ENCODE measurements around the gene GTPBP6.
A peak's percentile ranks its signal among the peaks of the same experiment; 100 is the strongest.
"Not testable (repeated sequence)": the region's sequence is repeated elsewhere in the genome, so short reads cannot be mapped to it uniquely, and the experiment has no call there.

GTPBP6 gene

DNA sequence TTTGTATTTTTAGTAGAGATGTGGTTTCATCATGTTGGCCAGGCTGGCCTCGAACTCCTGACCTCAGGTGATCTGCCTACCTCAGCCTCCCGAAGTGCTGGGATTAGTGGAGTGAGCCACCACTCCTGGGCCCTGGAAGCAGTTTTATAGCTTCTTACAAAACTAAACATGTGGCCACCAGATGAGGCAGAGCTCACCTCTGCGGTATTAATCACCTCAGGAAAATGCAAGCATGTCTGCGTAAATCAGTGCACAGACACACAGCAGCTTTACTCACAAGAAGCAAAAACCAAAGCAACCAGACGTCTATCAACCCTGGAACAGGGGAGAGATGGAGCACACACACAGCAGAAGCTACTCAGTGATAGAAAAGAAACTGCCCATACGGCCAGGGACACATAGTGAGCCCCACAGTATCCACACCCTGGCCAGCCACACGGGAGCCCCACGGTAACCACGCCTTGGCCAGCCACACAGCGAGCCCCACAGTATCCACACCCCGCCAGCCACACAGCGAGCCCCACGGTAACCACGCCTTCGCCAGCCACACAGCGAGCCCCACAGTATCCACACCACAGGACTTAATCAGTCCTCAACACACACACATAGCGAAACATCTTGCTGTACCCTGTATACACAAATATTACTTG lies 37.9 kb upstream of the GTPBP6 start:
- FAIRE-seq (no peak), DNase-seq (ENCODE audit: insufficient read length, low spot score) (peak; percentile 24)
- TF ChIP-seq POLR2A (IDR thresholded peaks at IDR 0.05; ENCODE audit: low read depth, low read length) = no peak

DNA sequence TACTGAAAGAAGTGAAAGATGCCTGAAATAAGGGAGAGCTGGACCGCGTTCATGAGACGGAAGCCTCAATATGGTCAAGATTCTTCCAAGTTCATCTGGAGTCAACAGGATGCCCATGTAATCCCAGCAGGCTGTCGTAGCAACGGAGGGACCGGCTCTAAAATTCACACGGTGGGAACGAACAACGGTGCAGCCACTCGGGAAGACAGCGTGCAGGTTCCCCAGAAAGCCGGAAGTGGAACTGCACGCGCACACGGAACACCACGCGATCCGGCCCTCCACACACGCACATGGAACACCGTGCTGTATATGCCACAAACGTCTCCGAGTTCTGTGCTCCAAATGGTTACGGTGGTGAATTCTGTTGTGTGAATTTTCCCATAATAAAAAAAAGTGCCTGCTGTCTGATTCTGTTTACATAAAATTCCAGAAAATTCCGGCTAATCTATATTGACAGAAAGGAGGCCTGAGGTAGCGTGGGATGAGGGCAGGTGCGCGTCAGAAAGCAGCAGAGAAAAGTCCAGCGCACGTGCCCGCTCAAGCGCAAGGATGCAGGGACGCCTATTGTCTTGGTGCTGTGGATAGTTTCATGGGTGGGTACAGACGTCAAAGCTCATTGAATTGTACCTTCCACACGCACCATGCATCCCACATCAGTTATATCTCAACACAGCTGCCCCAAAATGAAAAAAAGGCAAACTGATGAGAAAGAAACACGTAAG lies 36.9 kb upstream of the GTPBP6 start:
- FAIRE-seq = no peak
- TF ChIP-seq POLR2A (IDR thresholded peaks at IDR 0.05; ENCODE audit: low read depth, low read length) = no peak
- no peak for DNase-seq (ENCODE audit: insufficient read length, low spot score)

DNA sequence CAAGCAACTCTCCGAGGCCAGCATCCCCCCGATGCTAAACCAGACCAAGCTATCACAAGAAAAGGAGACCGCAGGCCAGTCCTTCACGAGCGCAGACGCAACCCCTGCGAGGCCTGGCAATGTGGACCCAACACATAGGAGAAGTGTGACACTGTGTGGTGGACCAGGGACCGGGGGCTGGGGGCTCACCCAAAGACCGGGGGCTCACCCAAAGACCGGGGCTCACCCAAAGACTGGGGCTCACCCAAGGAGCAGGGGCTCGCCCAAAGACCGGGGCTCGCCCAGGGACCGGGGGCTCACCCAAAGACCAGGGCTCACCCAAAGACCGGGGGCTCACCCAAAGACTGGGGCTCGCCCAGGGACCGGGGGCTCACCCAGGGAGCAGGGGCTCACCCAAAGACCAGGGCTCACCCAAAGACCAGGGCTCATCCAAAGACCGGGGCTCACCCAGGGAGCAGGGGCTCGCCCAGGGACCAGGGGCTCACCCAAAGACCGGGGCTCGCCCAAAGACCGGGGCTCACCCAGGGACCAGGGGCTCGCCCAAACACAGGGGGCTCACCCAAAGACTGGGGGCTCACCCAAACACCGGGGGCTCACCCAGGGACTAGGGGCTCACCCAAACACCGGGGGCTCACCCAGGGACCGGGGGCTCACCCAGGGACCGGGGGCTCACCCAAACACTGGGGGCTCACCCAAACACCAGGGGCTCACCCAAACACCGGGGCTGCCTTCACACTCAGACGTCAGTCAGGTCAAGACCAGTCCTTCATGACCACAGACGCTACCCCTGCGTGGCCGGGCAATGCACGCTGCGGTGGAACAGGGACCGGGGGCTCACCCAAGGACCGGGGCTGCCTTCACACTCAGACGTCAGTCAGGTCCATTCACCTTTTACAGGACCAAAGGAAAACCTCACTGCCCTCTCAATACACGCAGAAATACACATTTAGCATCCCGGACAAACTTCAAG lies 35.3 kb upstream of the GTPBP6 start:
- DNase-seq (ENCODE audit: insufficient read length, low spot score) (no peak), FAIRE-seq (no peak)
- no peak for TF ChIP-seq POLR2A (IDR thresholded peaks at IDR 0.05; ENCODE audit: low read depth, low read length)

DNA sequence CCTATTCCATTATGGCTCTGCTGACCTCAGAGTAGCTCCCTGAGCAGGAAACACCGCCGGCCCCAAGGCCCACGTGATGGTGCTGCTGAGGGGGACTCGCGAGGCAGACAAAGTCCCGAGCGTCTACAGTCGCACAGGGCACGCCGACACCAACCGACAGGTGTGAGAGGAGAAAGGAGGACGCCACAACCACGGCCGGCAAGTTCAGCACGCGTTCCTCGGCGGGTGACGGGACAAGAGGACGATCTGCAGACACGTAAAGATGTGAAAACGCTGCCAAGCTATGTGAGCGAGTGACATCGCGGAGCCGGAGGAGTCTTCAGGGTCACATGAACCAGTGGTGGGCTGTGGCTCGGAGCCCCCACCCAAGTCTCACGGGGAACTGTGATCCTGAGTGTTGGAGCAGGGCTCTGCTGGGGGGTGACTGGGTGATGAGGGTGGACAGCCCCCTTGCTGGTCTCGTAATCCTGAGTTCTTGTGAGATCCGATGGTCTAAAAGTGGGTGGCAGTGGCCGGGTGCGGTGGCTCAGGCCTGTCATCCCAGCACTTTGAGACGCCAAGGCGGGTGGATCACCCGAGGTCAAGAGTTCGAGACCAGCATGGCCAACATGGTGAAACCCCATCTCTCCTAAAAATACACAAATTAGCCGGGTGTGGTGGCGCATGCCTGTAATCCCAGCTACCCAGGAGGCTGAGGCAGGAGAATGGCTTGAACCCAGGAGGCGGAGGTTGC lies 34.2 kb upstream of the GTPBP6 start:
- no peak for DNase-seq (ENCODE audit: insufficient read length, low spot score)
- TF ChIP-seq POLR2A (IDR thresholded peaks at IDR 0.05; ENCODE audit: low read depth, low read length) = no peak
- no peak for FAIRE-seq

DNA sequence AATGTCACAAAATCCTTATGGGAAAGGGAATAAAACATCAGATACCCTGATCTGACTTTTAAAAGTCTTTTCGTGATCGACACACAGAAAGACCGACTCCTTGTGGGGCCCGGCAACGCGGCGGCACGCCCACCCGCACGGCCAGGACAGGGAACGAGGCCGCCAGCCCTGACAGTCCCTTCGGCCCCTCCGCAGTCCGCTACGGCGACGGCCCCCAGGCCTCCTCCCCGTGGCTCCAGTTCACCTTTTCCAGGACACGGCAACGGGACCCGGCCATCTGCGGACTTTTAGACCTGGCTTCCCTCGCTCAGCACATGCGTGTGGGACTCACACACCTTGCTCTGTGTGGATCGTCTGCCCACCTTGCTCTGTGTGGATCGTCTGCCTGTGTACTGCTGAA lies 33.6 kb upstream of the GTPBP6 start:
- no peak for TF ChIP-seq POLR2A (IDR thresholded peaks at IDR 0.05; ENCODE audit: low read depth, low read length)

DNA sequence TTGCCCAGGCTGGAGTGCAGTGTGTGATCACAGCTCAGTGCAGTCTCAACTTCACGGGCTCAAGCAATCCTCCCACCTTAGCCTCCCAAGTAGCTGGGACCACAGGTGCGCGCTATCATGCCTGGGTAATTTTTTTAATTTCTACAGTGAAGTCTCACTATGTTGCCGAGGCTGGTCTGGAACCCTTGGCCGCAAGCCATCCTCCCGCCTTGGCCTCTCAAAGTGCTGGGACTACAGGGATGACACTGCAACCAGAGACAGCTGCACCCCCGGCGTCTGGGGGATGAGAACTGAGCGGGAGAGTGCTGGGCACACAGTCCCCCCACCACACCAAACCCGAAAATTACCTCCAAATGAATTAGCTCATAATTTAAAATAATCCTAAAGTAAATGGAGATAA lies 33.1 kb upstream of the GTPBP6 start:
- no peak for TF ChIP-seq POLR2A (IDR thresholded peaks at IDR 0.05; ENCODE audit: low read depth, low read length)
- FAIRE-seq = no peak
- no peak for DNase-seq (ENCODE audit: insufficient read length, low spot score)

More for the DNA sequence above, 33.6 kb upstream of the GTPBP6 start:
- FAIRE-seq (no peak), DNase-seq (ENCODE audit: insufficient read length, low spot score) (no peak)

DNA sequence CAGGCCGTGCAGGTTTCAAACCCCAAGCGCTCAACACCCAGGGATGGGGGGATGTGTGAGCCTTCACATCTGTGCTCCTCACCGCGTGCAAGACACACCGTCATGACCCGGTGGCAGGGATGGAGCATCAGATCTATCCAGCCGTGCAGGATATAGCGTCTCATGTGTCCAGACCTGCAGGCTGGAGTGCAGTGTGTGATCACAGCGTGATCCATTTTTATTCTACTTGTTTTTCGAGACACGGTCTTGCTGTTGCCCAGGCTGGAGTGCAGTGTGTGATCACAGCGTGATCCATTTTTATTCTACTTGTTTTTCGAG lies 32.7 kb upstream of the GTPBP6 start:
- not testable (repeated sequence) for FAIRE-seq

DNA sequence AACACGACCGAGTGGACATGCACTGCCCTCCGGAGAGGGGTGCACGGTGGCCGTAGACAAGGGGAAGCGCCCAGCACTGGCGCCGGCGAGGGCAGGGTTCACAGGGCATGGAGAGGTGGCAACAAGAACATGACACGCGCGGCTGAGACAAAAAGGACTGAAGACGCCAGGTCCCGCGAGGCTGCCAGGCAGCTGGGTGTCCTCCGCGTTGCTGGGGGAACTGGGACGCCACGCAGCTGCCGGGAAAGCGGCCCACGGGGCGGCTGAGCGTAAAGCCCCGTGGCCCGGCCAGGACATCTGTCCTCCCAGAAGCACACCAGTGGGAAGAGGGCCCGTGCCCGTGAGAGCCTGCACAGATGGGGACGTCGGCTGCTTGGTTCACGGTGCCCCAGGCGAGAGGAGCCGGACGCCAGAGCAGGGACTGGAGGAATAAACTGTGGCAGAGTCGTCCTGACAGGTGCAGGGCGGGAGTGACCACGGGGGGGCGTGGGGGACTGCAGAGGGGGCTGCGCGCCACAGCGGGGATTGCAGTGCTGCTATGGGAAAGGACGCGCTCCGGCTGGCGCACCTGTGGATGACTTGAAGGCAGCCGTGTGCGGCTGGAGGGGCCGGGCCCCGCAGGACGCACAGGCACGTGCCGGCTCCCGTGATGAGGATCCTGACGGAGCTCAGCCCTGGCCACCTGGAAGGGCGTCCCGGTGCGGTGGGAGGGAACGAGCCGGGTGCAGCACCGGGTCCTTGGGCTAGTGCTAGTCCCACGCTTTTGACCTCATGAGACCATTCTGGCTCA lies 32.1 kb upstream of the GTPBP6 start:
- no peak for FAIRE-seq
- no peak for DNase-seq (ENCODE audit: insufficient read length, low spot score)
- no peak for TF ChIP-seq POLR2A (IDR thresholded peaks at IDR 0.05; ENCODE audit: low read depth, low read length)

More for the DNA sequence above, 32.7 kb upstream of the GTPBP6 start:
- DNase-seq (ENCODE audit: insufficient read length, low spot score) = not testable (repeated sequence)

DNA sequence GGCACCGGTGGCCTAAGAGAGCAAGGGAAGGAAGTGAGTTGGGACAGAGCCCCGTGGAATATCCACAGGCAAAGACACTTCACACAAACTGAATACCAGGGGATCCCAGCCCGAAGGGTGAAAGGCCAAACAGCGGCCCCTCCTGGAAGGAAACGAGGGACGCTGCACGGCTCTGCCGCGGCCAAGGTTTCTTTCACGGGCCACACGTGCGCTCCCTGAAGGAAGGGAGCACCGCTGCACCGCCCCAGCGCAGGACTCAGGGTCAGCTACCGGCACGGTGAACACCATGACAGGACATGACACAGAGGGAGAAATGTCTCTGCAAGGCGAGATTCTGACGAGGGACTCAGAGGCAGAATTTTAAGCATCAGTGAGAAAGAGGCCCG lies 31.5 kb upstream of the GTPBP6 start:
- DNase-seq (ENCODE audit: insufficient read length, low spot score) (no peak), FAIRE-seq (no peak)
- no peak for TF ChIP-seq POLR2A (IDR thresholded peaks at IDR 0.05; ENCODE audit: low read depth, low read length)

DNA sequence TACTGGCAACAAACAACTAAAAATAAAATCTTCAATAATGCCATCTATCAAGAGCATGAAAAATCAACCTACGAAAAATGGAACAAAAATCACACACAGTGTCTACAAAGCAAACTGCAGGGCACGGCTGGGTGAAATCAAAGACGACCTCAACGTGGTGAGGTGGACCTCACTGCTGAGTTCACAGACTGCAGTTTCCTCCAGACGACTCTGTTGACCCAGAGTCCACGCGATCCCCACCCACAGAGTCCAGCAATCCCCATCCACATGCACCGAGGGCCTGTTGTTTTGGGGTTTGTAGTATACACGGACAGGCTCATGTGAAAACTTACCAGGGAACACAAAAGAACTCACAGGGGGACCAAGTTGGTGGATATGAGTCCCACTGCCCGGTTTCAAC lies 31.1 kb upstream of the GTPBP6 start:
- FAIRE-seq (no peak), DNase-seq (ENCODE audit: insufficient read length, low spot score) (no peak)

DNA sequence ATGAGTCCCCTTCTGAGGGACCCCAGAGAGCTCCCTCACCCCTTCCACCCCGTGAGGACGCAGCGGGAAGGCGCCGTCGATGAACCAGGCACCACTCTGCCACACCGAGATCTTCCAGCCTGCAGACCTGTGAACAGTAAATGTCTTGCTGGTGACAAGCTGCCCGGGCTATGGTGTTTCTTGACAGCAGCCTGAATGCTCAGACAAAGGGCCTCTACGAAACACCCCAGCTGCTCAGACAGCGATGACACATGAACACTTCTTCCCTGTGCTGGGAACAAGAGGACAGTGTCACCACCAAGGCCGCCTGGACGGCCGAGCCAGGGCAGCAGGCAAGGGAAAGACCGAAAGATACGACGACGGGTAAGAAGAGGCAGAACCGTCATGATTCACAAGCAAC lies 30.6 kb upstream of the GTPBP6 start:
- no peak for TF ChIP-seq POLR2A (IDR thresholded peaks at IDR 0.05; ENCODE audit: low read depth, low read length)
- FAIRE-seq (no peak), DNase-seq (ENCODE audit: insufficient read length, low spot score) (no peak)

More for the DNA sequence above, 31.1 kb upstream of the GTPBP6 start:
- TF ChIP-seq POLR2A (IDR thresholded peaks at IDR 0.05; ENCODE audit: low read depth, low read length) = no peak

DNA sequence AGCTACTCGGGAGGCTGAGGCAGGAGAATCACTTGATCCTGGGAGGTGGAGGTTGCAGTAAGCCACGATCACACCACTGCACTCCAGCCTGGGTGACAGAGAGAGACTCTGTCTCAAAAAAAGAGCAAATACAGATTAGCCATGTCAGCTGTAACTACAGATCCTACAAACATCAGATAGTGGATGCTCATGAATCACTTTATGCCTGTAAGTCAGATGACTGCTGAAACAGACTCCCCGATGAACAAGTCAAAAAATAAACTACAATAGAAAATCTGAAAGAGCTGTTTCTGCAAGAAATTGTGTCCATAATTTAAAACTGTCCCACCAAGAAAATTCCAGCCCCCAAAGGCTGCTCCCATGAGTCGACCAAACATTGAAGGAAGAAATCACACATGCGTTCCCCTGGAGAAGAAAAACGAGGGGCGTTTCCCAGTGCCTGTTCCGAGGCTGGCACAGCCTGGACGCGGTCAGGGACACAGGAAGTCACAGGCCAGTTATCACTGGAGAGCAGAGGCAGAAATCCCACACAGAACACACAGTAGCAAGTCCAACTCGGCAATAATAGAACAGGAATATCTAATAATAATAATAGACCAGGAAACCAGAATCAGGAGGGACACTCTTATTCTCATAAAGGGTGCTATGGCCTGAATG lies 30.0 kb upstream of the GTPBP6 start:
- DNase-seq (ENCODE audit: insufficient read length, low spot score) (no peak), FAIRE-seq (no peak)

More for the DNA sequence above, 30.0 kb upstream of the GTPBP6 start:
- no peak for TF ChIP-seq POLR2A (IDR thresholded peaks at IDR 0.05; ENCODE audit: low read depth, low read length)

Measured in H54 (cell line).